HG02973 (cell line): ENCODE results near the gene HNRNPF.

Source experiments
- ATAC-seq: cut with Tn5 transposase; IDR thresholded peaks from one replicate; pipeline ENCODE4 v1.9.1; 2021; ENCODE audit warnings: moderate library complexity; ENCODE audit not compliant: unreplicated experiment

Gene HNRNPF

DNA sequence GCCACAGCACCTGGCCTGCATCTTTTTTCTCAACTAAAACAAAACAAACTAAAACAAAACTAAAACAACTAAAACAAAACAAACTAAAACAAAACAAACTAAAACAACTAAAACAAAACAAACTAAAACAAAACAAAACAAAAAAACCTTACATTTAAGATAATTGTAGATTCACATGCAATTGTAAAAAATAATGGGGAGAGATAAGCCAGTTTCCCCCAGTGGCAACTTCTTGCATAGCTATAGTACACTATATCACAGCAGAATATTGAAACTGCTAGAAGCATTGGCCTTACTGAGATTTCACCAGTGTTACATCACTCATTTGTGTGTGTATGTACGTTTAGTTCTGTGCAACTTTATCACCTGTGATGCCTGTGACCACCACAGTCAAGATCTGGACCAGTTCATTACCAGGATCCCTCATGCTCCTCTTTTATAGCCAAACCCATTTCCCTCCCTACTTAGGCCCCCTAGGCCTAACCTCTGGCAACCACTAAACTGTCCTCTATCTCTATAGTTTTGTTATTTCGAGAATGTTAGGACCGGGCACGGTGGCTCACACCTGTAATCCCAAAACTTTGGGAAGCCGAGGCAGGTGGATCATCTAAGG, 28.3 kb downstream of the HNRNPF start:
- ATAC-seq = no peak

- no peak for ATAC-seq
These were observed 31.5 kb downstream of the HNRNPF start for GRCh38 chr10:43377424-43377883.

DNA sequence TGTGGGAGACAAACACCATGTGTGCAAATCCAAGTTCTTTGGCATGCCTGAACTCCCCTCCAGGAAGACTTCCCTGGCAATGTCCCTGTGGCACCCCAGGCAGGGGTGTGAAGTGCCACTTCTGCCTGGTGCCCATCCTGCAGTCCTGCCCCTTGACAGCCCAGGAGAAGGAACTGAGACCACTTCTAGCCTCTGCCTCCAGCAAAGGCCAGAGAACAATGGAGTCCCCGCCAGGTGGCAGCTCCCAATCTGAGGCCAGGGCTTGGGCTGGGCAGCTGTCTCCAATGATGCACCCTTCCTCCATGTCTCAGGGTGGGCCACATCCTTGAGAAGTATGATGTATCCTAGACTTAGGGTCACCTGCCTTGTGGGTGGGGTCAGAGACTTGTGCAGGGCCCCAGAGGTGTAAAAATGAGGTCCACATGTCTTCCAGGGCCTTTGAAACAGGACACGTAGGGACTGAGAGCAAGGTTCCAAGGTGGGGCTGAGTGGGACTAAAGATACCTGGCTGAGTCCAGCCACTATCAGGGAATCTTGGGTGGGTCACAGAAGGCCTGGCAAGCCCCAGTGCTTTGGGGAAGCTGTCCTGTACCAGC, 32.1 kb downstream of the HNRNPF start:
- ATAC-seq = no peak

DNA sequence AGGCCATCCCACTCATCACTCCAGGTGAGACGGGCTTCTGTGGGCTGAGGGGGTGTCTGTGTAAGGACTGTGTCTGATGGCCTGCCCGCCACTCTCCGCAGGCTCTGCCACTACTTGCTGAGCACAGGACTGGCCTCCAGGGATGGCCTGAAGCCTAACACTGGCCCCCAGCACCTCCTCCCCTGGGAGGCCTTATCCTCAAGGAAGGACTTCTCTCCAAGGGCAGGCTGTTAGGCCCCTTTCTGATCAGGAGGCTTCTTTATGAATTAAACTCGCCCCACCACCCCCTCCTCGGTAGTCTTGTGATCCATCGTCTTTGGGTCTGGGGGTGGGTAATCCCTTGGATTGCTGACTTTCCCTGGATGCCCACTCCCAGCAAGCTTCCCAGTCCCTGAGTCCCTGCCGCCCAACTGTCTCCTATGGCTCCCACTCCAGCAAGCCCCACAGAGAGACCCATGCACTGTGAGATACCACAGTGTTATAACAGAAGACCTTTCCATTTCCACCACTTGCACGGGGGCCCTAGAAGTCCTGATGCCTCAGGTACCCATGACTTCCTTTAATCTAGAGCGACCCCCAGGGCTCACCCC, 32.8 kb downstream of the HNRNPF start:
- no peak for ATAC-seq

DNA sequence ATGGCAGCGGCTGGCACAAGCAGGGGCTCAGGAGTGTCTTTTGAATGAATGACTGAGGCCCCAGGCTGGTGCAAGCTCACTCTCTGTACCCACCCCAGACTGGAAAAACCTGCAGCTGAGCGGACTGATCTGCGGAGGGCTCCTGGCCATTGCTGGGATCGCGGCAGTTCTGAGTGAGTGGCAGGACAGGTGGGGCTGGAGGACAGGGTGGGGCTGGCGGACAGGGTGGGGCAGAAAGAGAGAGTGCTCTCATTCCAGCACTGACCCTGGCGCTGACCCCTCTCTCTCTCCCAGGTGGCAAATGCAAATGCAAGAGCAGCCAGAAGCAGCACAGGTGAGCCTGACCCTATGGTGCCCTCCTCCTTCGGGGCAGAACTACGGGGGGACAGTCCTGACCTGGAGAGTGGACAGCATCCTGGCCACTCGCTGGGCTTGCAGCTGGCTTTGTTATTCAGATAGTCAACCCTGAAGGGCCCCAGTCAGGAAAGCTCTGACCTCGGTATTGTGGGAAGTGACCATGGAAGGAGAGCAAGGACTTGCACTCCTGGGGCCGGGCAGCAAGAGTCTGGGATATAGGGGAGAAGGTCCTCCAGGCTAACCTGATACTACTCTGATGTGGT, 33.5 kb downstream of the HNRNPF start:
- ATAC-seq = no peak

DNA sequence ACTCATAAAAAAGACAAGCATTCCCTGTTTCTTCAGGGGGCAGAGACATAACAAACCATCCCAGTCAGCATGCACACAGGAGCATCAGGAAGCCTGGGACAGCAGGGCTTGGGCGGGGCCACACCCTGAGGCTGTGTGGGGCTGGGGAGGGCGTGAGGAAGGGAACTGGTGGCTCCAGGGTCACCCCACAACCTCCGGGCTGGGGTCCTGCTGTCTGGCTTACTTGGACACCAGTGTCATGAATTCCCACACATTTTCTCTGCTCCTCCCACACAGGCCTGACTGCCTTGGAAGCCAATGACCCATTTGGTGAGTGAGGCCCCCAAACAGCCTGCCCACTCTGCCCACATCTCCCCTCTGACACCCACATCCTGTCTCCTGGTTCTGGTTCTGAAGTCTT, 34.8 kb downstream of the HNRNPF start:
- ATAC-seq = no peak

- ATAC-seq = no peak
These were observed 35.5 kb downstream of the HNRNPF start for GRCh38 chr10:43373461-43373860.

DNA sequence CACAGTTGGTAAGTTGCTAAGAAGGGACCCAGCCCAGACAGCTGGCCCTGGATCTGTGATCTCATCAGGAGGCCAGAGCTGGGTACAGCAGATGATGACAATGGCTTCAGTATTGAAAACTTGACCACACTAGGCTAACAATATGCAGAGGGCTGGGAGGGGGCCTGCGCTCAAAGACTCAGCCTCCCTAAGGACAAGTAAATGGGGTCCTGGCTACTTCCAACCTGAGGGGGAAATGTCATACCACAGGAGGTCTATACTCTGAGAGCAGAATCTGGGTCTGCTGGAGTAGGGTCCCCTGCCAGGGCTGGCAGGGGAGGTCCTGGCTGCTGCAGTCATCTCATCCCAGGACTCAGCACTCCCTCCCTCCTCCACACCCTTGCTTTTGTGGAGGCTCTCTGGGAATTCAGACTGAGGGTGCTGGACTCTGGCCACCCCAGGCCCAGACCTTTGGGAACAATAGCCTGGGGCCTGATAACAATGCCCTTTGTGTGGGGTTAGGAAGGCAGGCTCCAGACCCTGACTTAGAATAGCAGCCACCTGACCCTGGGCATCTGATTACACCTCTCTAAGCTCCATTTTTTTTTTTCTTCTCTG, 36.1 kb downstream of the HNRNPF start:
- no peak for ATAC-seq

DNA sequence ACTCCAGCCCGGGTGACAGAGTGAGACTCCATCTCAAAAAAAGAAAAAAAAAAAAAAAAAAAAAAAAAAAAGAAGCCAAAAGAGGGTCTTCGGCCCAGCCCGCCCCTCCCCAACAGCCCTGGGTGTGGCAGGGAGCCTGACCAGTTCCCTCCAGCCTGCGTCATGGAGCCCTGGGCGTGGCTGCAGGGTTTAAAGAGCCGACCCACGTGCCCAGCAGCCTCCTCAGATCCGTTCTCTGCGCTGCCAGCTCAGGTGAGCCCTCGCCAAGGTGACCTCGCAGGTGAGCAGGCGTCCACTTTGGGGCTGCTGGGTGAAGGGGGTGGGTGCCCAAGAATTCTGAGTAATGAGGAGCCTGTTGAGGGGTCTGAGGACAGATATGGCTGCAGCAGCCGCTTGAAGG, 37.6 kb downstream of the HNRNPF start, which contains the start of gene FXYD4:
Gene FXYD4 (plus strand): TSS at position 219 of the 400 bp plus-strand sequence. CDS start 2,111 bp downstream, outside the sequence.
- no peak for ATAC-seq

GRCh38 chr10:43370671-43371215, 38.2 kb downstream of the HNRNPF start:
- no peak for ATAC-seq

DNA sequence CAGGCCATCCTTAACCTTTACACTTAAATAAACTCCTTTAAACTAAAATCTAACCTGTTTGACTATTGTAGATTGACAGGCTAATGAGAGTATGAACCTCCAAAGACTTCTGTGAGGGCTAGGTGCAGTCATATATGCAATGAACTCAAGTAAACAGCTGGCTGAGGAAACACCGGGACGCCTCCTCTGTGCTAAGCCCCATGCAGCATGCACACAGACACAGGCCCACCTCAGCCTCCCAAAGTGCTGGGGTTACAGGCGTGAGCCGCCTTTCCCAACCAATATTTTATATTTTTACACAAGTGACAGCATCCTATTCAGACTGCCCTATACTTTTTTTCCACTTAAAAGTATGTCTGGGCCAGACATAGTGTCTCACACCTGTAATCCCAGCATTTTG, 39.1 kb downstream of the HNRNPF start:
- ATAC-seq = no peak

GRCh38 chr10:43365001-43365400, 44.0 kb downstream of the HNRNPF start:
- no peak for ATAC-seq

DNA sequence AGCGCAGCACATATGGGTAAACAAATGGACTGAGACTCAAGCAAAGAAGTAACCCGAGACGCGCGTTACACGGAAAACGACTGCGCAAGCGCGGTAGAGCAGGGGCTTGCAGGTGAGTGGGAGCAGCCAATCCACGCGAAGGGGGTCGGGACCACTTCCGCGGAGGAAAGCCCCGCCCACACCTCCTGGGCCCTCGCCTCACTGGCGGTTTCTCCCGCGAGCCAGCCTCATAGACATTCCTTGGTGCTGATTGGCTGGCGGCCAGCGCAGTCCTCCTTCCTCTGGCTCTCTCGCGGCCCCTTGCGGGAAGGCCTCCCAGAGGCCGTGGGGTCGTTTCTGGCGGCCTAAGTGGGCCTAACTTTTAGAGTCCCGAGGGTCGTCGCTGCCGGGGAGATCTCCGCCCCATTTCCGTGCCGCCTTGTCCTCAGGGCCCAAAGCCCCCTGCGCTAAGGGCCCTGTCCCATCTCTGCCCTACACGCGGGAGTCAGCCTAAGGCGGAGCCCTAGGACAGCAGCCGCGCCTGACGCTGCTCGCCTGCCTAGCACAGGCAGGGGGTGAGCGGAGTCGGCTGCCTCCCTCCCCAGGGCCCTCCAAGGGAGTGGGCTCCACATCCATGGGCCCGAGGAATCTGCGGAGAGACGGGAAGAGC, 46.7 kb downstream of the HNRNPF start:
- ATAC-seq = peak; percentile 93

GRCh38 chr10:43361547-43362190, 47.3 kb downstream of the HNRNPF start:
- ATAC-seq = no peak

DNA sequence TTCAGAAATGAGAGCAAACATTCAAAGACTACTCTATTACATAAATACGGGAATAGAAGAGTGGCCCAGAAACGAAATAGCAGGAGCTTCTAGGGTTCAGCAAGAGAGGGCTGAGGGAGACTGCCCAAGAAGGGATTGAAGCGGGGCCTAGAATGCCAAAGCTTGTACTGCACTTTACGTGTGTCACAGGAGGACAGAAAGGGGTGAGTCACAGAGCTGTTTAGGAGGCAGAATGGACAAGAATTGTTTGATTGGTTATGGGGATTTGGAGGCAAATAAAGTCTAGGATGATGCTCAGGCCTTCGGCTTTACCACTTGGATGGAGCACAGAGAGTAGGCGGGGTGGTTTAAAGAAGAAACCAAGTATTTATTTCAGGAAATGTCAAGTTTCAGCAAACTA, 48.9 kb downstream of the HNRNPF start:
- ATAC-seq = no peak

DNA sequence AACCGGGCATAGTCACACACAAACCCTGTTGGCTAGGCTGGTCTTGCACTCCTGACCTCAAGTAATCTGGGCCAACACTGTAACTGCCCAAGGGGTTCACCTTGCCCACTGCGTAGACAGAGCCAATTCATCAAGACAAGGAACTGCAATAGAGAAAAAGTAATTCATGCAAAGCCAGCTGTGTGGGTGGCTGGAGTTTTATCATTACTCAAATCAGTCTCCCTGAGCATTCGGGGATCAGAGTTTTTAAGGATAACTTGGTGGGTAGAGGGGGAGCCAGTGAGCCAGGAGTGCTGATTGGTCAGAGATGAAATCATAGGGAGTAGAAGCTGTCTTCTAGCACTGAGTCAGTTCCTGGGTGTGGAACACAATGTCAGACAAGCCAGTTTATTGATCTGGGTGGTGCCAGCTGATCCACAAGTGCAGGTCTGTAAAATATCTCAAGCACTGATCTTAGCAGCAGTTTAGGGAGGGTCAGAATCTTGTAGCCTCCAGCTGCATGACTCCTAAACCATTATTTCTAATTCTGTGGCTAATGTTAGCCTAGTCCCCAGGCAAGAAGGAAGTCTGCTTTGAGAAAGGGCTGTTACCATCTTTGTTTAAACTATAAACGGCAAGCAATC, 53.1 kb downstream of the HNRNPF start:
- no peak for ATAC-seq

- no peak for ATAC-seq
These were observed 54.1 kb downstream of the HNRNPF start for GRCh38 chr10:43354879-43355380.

DNA sequence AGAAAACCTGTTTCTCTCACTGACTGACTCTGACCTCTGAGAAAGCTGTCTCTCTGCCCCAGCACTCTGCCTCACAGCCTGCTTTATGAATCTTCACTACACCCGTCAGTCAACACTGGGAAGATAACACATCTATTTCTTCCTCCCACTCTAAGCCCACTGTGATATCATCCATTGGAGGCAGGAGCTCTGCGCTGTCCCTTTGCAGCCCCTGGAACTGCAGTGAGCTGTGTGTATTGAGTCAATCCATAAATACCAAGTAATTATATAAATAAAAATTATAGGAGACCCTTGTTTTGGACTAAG, 54.7 kb downstream of the HNRNPF start:
- no peak for ATAC-seq

DNA sequence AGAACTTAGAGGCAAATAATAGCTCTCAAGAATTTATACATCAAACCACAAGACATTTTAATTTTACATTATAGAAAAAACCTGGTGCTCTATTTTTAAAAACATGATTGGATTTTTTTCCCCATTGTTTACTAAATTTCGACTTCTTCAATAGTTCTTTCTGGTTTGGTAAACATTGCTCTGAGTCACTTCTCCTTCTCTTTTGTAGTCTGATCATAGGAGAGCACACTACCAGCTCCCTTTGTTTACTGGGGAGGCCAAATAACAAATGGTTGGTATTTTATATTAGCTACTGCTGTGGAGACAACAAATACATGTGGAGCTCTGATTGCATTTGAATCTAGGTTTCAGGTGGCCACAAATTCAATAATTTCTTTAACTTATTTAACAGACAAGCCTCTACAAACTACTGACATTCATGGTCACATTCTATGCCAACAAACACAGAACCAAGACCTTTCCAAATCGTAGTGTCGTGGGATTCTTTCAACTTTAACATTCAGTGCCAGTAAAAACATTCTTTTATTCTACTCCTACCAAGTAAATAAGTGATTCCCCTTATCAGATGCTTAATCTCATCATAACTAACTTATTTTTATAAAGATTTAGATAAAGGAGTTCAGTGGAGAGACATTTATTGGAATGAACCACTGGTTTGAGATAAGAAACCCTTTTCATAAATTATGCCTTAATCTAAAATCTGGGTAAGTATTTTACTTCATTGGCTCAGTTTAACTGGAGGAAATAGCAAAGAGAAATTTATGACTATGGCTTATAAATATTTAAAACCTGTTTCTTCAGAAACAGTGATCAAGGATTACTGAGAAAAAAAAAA, 55.3 kb downstream of the HNRNPF start:
- ATAC-seq = no peak
